SK-N-SH (cell line): ENCODE results near the gene TEAD3. TPM values are rescaled to one million over a fixed set of nuclear protein-coding genes. Genes with fewer than 3 reads are reported as not detected.

Experiments
- CTCF ChIA-PET: fragments of 300-600, 350-600 bp; formaldehyde crosslinking; extraction: SDS; loops from one replicate; lab custom pipeline; 2021; lab: Yijun Ruan, JAX
- POLR2A ChIA-PET: fragments of 350-600 bp; sonication (Branson Sonifier 250); formaldehyde crosslinking; extraction: SDS; loops from one replicate; lab custom pipeline; 2020; ENCODE audit warnings: antibody characterized with exemption, inconsistent platforms; lab: Yijun Ruan, JAX
- DNase-seq: peaks from one replicate; pipeline ENCODE4 v3.0.0; 2012
- H2AFZ ChIP-seq: fragments of 200-600 bp; sonication (generic); 2 replicates; pipeline ENCODE4 v1.8.1; 2016; ENCODE audit warnings: antibody characterized with exemption, mild to moderate bottlenecking, low read depth
- H3F3A ChIP-seq: fragments of 200-600 bp; sonication (generic); replicated peaks from 2 replicates; pipeline ENCODE3; 2016; ENCODE audit warnings: antibody characterized with exemption, mild to moderate bottlenecking; ENCODE audit not compliant: insufficient read depth
- H3K27ac ChIP-seq, 2 experiments: fragments of 200-500 bp in 1 of 2; fragments of 200-600 bp in 1 of 2; sonication (Bioruptor generic) in 1 of 2; sonication (generic), shearing (Covaris generic) in 1 of 2; 2 replicates each; pipeline versions ENCODE4 v1.5.1 to v1.6.1; 2014 to 2016; ENCODE audit warnings: low read depth in 2 of 2, inconsistent platforms in 1 of 2, low read length in 1 of 2, mild to moderate bottlenecking in 1 of 2, mixed read lengths in 1 of 2
- H3K27me3 ChIP-seq: fragments of 200-600 bp; sonication (generic), shearing (Covaris generic); 2 replicates; pipeline ENCODE4 v1.6.1; 2016; ENCODE audit warnings: mixed run types; ENCODE audit not compliant: insufficient read depth
- H3K36me3 ChIP-seq, 2 experiments: fragments of 200-500 bp in 1 of 2; fragments of 200-600 bp in 1 of 2; sonication (Bioruptor generic) in 1 of 2; sonication (generic) in 1 of 2; replicated peaks in 1 of 2; 2 replicates each; pipeline versions ENCODE3 to v1.5.1; 2014 to 2016; ENCODE audit warnings: low read length in 1 of 2, mild to moderate bottlenecking in 1 of 2; ENCODE audit not compliant: insufficient read depth in 2 of 2, control insufficient read depth in 1 of 2
- H3K4me1 ChIP-seq, 2 experiments: fragments of 200-500 bp in 1 of 2; fragments of 200-600 bp in 1 of 2; sonication (Bioruptor generic) in 1 of 2; sonication (generic), shearing (Covaris generic) in 1 of 2; 2 replicates each; pipeline versions ENCODE4 v1.5.1 to v1.6.1; 2014 to 2016; ENCODE audit warnings: low read depth in 1 of 2, low read length in 1 of 2, mixed run types in 1 of 2; ENCODE audit not compliant: insufficient read depth in 2 of 2, control insufficient read depth in 1 of 2
- H3K4me2 ChIP-seq: fragments of 200-600 bp; sonication (generic), shearing (Covaris generic); 2 replicates; pipeline ENCODE4 v1.6.1; 2017; ENCODE audit warnings: mixed run types
- H3K4me3 ChIP-seq, 2 experiments: fragments of 200-500 bp in 1 of 2; fragments of 200-600 bp in 1 of 2; sonication (Bioruptor generic) in 1 of 2; sonication (generic), shearing (Covaris generic) in 1 of 2; 2 replicates each; pipeline versions ENCODE4 v1.5.1 to v1.8.1; 2014 to 2016; ENCODE audit warnings: low read depth in 2 of 2, inconsistent platforms in 1 of 2, low read length in 1 of 2, mild to moderate bottlenecking in 1 of 2, mixed read lengths in 1 of 2, moderate library complexity in 1 of 2
- H3K79me2 ChIP-seq: fragments of 200-600 bp; sonication (generic); 2 replicates; pipeline ENCODE4 v1.8.1; 2017; ENCODE audit warnings: mild to moderate bottlenecking; ENCODE audit not compliant: insufficient read depth
- H3K9ac ChIP-seq: fragments of 200-600 bp; sonication (generic); 2 replicates; pipeline ENCODE4 v1.6.1; 2017; ENCODE audit warnings: mixed run types
- H3K9me2 ChIP-seq: fragments of 200-600 bp; sonication (generic); 2 replicates; pipeline ENCODE4 v1.6.1; 2017; ENCODE audit warnings: mixed run types
- H3K9me3 ChIP-seq: fragments of 200-600 bp; sonication (generic); 2 replicates; pipeline ENCODE4 v1.6.1; 2017; ENCODE audit warnings: mixed run types, mild to moderate bottlenecking, moderate library complexity
- H4K20me1 ChIP-seq: fragments of 200-600 bp; sonication (generic); 2 replicates; pipeline ENCODE4 v1.6.1; 2017; ENCODE audit warnings: mild to moderate bottlenecking, mixed run types; ENCODE audit not compliant: insufficient read depth
- CHD2 ChIP-seq: fragments of 150-350 bp; IDR thresholded peaks from 2 replicates; pipeline ENCODE4 v1.6.1; 2018; ENCODE audit warnings: low read length; ENCODE audit not compliant: partially characterized antibody
- ELF1 ChIP-seq: IDR thresholded peaks from 2 replicates; pipeline ENCODE4 v1.4.0; 2012
- JUND ChIP-seq: IDR thresholded peaks from 2 replicates; pipeline ENCODE4 v1.4.0; 2012
- MEF2A ChIP-seq: IDR thresholded peaks from 2 replicates; pipeline ENCODE4 v1.4.0; 2012; ENCODE audit warnings: low read depth, borderline replicate concordance
- RCOR1 ChIP-seq: fragments of 150-350 bp; IDR thresholded peaks from 2 replicates; pipeline ENCODE4 v1.6.1; 2017; ENCODE audit warnings: antibody characterized with exemption, low read length
- RFX5 ChIP-seq: IDR thresholded peaks from 2 replicates; pipeline ENCODE4 v1.6.1; 2012; ENCODE audit warnings: mild to moderate bottlenecking, improper control_type of control experiment, low read length
- SIN3A ChIP-seq: IDR thresholded peaks from 2 replicates; pipeline ENCODE4 v1.6.1; 2012; ENCODE audit warnings: low read depth, mild to moderate bottlenecking, low read length, moderate library complexity, borderline replicate concordance
- SMC3 ChIP-seq: IDR thresholded peaks from 2 replicates; pipeline ENCODE4 v1.6.1; 2012; ENCODE audit warnings: low read depth, low read length, improper control_type of control experiment
- WGBS: methylation state at CpG from one replicate; pipeline ENCODE4 v1.1.6; 2017; ENCODE audit warnings: low lambda C conversion rate; 5-methylcytosine and 5-hydroxymethylcytosine counted together
- polyA plus RNA-seq, 3 experiments: library from polyadenylated mRNA; depleted of rRNA; stranded (reverse); fragments of >200 nt; gene quantifications; 2 replicates each; pipeline ENCODE4 v1.2.3, GENCODE V29; 2012

Gene TEAD3
- polyA plus RNA-seq, 1 of the 3 experiments (the other 2 are of a cell fraction), result 7.1 TPM

DNA sequence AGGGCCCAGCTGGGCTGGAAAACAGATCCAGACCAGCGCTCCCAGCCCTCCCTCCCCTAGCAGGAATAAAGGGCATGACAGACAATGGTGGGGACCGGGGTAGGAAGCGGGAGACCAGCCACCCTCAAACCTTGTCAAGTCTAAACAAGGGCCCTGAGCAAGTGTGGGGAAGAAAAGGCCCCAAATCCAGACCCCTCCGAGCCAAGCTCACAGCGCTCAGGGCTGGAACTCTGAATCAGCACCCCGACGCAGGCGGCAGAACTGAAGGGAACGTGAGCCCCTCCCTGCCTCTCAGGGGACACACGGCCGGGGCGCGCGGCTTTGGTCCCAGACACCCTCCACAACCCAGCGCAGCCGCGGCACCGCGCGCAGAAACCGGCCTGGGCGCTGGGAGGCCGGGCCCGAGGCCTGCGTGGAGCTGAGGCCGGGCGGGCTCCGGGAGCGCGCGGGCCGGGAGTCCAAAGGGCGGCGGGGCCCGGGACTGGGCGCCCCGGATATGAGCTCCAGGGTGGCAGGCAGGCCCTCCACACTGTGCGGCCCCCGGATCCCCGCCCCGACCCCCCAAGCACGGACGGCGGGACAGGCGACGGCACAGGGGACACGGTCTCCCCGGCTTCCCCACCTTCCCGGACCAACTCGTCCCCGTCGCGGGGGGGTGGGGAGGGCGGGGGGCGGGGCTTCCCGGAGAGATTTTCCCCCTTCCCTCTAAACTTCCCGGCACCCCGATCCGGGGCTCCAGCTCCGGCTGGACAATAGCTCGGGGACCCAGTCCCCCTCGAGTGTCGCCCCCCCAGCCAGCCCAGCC lies 641 bp downstream of the TEAD3 start:
- Histone ChIP-seq H3K4me1 (peaks cover 13 to 57% of the 10 kb centered on the region in 2 experiments; a peak in 2 of 4 replicates), H3K9ac (peak overlapping the region; percentile 81), H3F3A (no peaks in the 10 kb centered on the region), H3K36me3 (no peaks in the 10 kb centered on the region), H3K79me2 (peaks cover 18% of the 10 kb centered on the region; the same call in 1 of the 2 replicates), H2AFZ (peak overlapping the region; percentile 72; the same call in 1 of the 2 replicates), H3K27me3 (no peaks in the 10 kb centered on the region), H4K20me1 (peaks cover 19% of the 10 kb centered on the region; the same call in 1 of the 2 replicates), H3K4me3 (peak overlapping the region; percentile 66 to 67), H3K27ac (peak overlapping the region; percentile 35 to 67; a peak in 2 of 4 replicates), H3K9me2 (no peaks in the 10 kb centered on the region), H3K9me3 (no peaks in the 10 kb centered on the region), H3K4me2 (peak overlapping the region; percentile 93)
- CTCF ChIA-PET, result interaction anchor here (0.5 to 2.3 kb wide), 11 partner anchors 11 to 241 kb away, joined by 3 to 13 read pairs (median 3); partner anchors contain the start of genes ARMC12 and RPL10A
- peak; percentile 77 for DNase-seq
- POLR2A ChIA-PET, result interaction anchor here (0.6 to 1.7 kb wide), 4 partner anchors 8 to 42 kb away, joined by 3 to 6 read pairs (median 4); no protein-coding TSS in a partner anchor
- TF ChIP-seq SMC3 (no peak), CHD2 (no peak), MEF2A (no peak), JUND (no peak), RCOR1 (no peak)
- WGBS, result 12% methylated on average over 12 of the region's 63 CpGs

GRCh38 chr6:35495258-35496035 lies 1.4 kb downstream of the TEAD3 start:
- peaks cover 21% of the 10 kb centered on the region; the same call in 1 of the 2 replicates for H4K20me1 ChIP-seq
- peak overlapping the region; percentile 81 for H3K9ac ChIP-seq
- H3K4me1 ChIP-seq, result peaks cover 14 to 62% of the 10 kb centered on the region in 2 experiments; a peak in 2 of 4 replicates
- peak overlapping the region; percentile 66 to 67 for H3K4me3 ChIP-seq
- no peak for DNase-seq
- H3K9me2 ChIP-seq, result no peaks in the 10 kb centered on the region
- peaks cover 20% of the 10 kb centered on the region; the same call in 1 of the 2 replicates for H3K79me2 ChIP-seq
- no peak overlapping the region for H2AFZ ChIP-seq
- H3F3A ChIP-seq, result no peaks in the 10 kb centered on the region
- peak overlapping the region; percentile 93 for H3K4me2 ChIP-seq
- CTCF ChIA-PET, result interaction anchor here (1.2 to 2.3 kb wide), 3 partner anchors 28 to 241 kb away, joined by 4 to 12 read pairs (median 10); partner anchors contain the start of gene ARMC12
- no peak overlapping the region for H3K27ac ChIP-seq
- no peaks in the 10 kb centered on the region for H3K9me3 ChIP-seq
- H3K36me3 ChIP-seq, result no peaks in the 10 kb centered on the region
- POLR2A ChIA-PET, result interaction anchor here (1.1 to 1.7 kb wide), 2 partner anchors 9 to 23 kb away, joined by 5 to 6 read pairs; no protein-coding TSS in a partner anchor
- no peaks in the 10 kb centered on the region for H3K27me3 ChIP-seq
- TF ChIP-seq MEF2A (no peak), RFX5 (peak; percentile 83), SIN3A (no peak)
- WGBS, result 94% methylated on average over 7 of the region's 9 CpGs

DNA sequence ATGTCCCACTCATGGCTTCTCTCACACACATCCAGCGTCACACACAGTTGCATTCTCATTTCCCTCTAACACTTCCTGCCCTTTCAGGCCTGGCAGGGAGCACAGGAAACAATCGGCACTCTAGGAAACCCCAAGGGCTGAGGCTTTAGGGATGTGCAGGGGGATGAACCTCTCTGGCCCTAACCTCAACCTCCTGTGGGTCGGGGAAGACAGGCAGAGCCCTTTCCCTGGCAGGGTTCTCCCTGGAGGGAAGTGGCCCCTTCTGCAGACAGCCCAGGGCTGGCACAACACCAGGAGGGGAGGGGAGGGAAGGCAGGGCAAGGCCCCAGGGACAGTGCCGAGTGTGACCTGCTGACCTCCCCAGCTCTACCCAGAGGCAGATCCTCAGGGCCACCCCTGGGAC lies 2.7 kb downstream of the TEAD3 start:
- H3K4me1 ChIP-seq, result peaks cover 17 to 61% of the 10 kb centered on the region in 2 experiments; a peak in 2 of 4 replicates
- ChIA-PET CTCF (no interaction called here), POLR2A (no interaction called here)
- no peak overlapping the region for H3K4me3 ChIP-seq
- WGBS, result 62% methylated on average over 4 of the region's 4 CpGs
- peak overlapping the region; percentile 19; the same call in 1 of the 2 replicates for H3K4me2 ChIP-seq
- DNase-seq, result peak; percentile 34
- H3K79me2 ChIP-seq, result peaks cover 25% of the 10 kb centered on the region; the same call in 1 of the 2 replicates
- no peak overlapping the region for H3K9ac ChIP-seq
- peaks cover 21% of the 10 kb centered on the region; the same call in 1 of the 2 replicates for H4K20me1 ChIP-seq
- H3K9me3 ChIP-seq, result no peaks in the 10 kb centered on the region
- H3K27ac ChIP-seq, result no peak overlapping the region
- no peaks in the 10 kb centered on the region for H3K27me3 ChIP-seq
- TF ChIP-seq RCOR1 (no peak), ELF1 (no peak)
- no peaks in the 10 kb centered on the region for H3F3A ChIP-seq
- H3K9me2 ChIP-seq, result no peaks in the 10 kb centered on the region
- no peaks in the 10 kb centered on the region for H3K36me3 ChIP-seq
- H2AFZ ChIP-seq, result no peak overlapping the region
